UCSD-AML1 (cell line): ENCODE data around the gene LGALS9.
"Not testable (repeated sequence)": the region's sequence is repeated elsewhere in the genome, so short reads cannot be mapped to it uniquely, and the experiment has no call there.

ENCODE experiments used
- DNase-seq: peaks from one replicate; lab custom pipeline; 2025; ENCODE audit not compliant: unreplicated experiment; lab: John Stamatoyannopoulos, UW

Gene LGALS9

DNA sequence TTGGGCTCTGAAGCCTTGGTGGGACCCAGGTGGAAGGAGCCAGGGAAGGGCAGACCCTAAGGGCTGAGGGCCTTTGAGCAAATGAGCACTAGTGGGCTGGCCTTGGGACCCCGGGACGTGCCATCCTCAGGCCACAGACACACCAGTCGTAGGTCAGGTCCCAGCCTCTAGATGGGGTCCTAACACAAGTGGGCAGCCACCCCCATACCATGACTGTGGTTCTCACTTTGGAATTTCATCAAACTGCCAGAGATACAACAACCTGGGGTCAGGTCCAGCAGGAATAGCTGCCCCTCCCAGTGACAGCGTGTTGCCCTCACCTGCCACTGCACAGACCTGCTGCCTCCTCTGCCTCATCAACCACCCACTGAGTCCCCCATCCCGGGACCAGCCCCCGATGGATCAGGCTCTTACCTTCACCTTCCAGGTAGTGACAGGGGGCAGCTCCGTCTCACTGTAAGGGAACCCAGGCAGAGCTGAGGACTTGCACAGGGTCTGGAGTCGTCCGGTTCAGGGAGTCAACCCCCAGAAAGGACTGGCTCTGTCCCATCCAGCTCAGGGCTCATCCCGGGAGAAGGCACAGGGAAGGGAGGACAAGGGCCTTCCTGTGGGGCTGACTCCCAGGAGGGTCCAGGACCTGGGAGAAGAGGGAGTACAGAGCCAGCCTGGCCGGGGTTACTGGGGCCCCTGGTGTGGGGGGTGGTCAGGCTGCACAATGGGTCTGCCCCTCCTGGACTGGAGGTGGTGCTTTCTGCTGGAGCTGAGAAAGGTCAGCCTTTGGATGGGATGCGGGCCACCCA, 40.0 kb downstream of the LGALS9 start:
- no peak for DNase-seq

DNA sequence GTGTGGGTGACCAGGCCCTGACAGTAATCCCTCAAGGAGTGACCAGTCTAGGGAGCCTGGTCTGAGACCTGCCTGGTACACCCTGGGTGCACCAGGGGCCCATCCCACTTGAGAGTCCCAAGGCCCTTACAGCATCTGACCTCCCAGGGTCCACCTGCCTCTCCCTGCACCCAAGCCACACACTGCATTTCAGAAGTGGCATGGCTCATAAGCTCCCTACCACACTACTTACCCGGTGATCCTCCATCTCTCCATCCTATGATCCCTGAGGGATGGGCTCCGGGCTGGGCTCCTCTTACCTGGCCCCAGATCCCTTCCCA, 40.6 kb downstream of the LGALS9 start:
- DNase-seq: no peak

DNA sequence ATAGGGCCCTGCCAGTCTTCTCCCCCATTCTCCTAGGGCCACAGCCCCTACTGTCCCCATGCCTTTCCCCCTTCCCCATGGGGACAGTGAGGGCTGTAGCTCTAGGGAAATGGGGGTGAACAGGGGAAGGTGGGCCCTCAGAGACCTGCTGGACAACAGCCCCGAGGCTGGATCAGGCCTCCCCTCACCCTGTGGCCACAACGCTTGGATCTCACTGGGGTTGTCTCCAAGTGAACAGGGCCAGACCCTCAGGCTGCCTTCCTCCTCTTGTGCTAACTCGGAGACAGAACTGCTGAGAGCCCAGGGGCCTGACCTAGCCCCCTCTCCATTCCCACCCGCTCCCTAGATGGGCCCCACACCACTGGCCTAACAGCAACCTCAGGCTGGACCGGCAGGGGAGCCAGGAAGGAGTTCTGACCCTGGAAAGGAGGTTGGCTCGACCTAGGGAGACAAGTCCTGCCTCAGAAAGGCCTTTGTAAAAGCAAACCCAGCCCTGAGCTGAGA, 41.0 kb downstream of the LGALS9 start:
- DNase-seq: not testable (repeated sequence)

DNA sequence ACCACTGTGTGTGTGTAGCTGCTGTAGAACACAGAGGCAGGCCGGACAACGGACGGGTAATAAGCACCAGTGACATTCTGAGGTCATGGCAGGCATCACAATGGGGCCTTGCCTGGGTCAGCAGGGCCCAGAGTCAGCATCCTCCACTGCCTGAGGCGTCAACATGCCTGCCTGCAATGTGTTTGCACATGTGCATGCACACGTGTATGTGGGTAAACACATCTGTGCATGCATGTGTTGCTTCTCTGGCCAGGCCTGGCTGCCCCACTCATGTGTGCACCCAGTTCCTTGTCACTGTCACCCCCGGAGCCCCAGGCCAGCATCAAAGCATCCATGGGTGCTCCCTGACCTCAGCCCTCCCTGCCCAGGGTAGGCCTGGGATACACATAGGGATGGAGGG, 43.3 kb downstream of the LGALS9 start:
- DNase-seq: no peak

DNA sequence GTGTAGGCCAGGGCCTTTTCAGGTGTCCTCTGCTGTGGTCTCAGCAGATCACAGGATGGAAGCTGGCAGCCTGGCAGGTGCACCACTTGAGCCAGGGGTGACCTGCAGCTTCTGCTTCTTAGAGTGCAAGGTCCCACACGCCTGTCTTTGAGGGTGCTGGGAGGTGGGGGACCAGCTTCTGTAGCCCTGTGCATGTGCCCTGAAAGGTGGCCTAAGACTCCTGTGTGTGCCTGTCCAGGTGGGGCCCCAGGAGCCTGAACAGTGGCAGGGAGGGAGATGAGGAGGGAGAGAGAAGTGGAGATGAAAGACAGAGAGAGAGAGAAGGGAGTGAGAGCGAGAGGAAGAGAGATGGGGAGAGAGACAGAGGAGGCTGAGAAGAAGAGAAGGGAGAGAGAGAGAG, 46.2 kb downstream of the LGALS9 start:
- no peak for DNase-seq

DNA sequence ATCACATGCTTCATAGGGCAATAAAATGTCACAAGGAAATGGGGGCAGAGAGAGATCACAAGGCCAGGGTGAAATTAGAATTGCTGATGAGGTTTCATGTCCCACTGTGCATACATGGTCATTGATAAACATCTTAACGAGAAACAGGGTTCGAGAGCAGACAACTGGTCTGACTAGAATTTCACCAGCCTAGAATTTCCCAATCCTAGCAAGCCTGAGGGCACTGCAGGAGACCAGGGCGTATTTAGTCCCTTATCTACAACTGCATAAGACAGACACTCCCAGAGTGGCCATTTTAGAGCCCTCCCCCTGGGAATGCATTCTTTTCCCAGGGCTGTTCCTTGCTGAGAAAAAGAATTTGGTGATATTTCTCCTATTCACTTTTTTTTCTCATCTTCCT, 55.3 kb downstream of the LGALS9 start:
- DNase-seq: not testable (repeated sequence)

DNA sequence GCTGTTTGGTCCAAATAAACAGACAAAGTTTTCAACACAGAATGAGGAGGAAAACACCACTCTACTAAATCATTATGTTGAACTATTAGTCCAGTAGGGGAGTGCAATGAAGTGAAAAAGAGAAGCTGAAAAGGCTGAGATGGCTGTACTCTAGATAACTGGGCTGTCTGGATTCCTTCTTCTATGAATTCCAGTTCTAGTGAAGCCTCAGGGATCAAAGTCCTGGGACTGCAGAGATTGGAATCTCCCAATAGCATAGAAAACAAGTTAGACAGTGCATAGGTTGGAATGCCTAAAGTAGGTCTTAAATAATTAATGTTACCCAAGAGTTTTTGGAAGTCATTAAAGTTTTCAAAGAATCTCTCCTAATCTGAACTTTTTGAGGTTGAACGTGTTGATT, 59.9 kb downstream of the LGALS9 start:
- no peak for DNase-seq

DNA sequence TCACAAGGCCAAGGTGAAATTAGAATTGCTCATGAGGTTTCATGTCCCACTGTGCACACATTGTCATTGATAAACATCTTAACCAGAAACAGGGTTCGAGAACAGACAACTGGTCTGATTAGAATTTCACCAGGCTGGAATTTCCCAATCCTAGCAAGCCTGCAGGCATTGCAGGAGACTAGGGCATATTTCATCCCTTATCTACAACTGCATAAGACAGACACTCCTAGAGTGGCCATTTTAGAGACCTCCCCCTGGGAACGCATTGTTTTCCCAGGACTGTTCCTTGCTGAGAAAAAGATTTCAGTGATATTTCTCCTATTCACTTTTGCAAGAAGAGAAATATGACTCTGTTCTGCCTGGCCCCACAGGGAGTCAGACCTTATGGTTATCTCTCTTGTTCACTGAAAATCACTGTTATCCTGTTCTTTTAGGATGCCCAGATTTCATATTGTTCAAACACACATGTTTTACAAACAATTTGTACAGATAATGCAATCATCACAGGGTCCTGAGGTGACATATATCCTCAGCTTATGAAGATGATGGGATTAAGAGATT, 64.3 kb downstream of the LGALS9 start:
- not testable (repeated sequence) for DNase-seq
